Measurements from ENCODE around the gene PPP2R5C. TPM values are rescaled to one million over a fixed set of nuclear protein-coding genes. Genes with fewer than 3 reads are reported as not detected.
A peak's percentile ranks its signal among the peaks of the same experiment; 100 is the strongest.

Gene PPP2R5C
- polyA plus RNA-seq, 3 donors, result 61.9 to 72.5 (median 64.0) TPM

DNA sequence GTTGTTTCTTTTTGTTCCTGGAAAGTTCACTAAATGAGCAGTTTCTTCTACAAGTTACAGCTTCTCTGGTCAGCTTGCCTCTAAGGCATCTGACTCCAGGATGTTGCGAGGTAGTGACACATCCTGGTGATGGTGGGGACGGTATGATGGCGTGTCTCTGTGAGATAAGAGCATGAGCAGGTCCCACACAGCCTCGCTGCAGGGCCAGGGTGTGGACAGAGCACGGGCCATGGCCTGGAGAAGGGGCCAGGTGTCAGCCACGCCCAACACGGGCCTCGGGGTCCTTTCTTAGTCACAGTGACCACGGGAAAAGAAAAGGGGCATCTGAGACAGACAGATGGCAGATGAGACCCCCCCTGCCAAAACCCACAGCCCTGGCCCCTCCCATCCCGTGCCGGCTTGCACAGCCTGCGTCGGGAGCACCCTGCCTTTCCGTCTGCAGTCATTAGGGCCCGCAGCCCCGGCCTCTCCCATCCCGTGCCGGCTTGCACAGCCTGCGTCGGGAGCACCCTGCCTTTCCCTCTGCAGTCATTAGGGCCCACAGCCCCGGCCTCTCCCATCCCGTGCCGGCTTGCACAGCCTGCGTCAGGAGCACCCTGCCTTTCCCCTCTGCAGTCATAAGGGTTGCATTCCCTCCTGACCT is 123.5 kb downstream of the PPP2R5C start:
- H3K9me3 ChIP-seq (replicated peaks in 1 of 2; ENCODE audit: control insufficient read depth in 1 of 2, insufficient read depth in 1 of 2, low read length in 2 of 2), result peaks cover 0 to 2% of the 10 kb centered on the region in 2 donors
- Mint-ChIP-seq H3K9me3 (peaks cover 0 to 3% (median 0%) of the 10 kb centered on the region in 7 donors), H3K4me3 (no peak overlapping the region), H3K27me3 (ENCODE audit: low read depth in 3 of 3) (no peaks in the 10 kb centered on the region), H3K4me1 (no peaks in the 10 kb centered on the region), H3K36me3 (peaks cover 77 to 83% of the 10 kb centered on the region in 2 donors), H3K27ac (peak overlapping the region in 4 of 7 donors; percentile 33 to 69 (median 48))
- no peaks in the 10 kb centered on the region for H3K27me3 ChIP-seq (ENCODE audit: control insufficient read depth in 2 of 2, insufficient read depth in 2 of 2, low read length in 2 of 2)
- no peak for DNase-seq
- peaks cover 63 to 88% of the 10 kb centered on the region in 2 donors for H3K36me3 ChIP-seq (replicated peaks in 1 of 2; ENCODE audit: control insufficient read depth in 1 of 2, insufficient read depth in 2 of 2, low read length in 2 of 2)
- intact Hi-C loops (cut with micrococcal nuclease), result no loop called here
- WGBS (ENCODE audit: insufficient coverage), result 96% methylated on average over 22 of the region's 24 CpGs
- H3K4me3 ChIP-seq (replicated peaks in 1 of 3; ENCODE audit: low read depth in 2 of 3, low read length in 3 of 3), result no peak overlapping the region
- H2AFZ ChIP-seq (ENCODE audit: insufficient read depth, low read depth, low read length, poor library complexity, severe bottlenecking), result no peak overlapping the region
- H3K9ac ChIP-seq (ENCODE audit: insufficient read depth, low read length, poor library complexity, severe bottlenecking), result no peak overlapping the region
- peaks cover 27% of the 10 kb centered on the region for H4K20me1 ChIP-seq (ENCODE audit: insufficient read depth, low read length)
- TF ChIP-seq, protein P1, sequence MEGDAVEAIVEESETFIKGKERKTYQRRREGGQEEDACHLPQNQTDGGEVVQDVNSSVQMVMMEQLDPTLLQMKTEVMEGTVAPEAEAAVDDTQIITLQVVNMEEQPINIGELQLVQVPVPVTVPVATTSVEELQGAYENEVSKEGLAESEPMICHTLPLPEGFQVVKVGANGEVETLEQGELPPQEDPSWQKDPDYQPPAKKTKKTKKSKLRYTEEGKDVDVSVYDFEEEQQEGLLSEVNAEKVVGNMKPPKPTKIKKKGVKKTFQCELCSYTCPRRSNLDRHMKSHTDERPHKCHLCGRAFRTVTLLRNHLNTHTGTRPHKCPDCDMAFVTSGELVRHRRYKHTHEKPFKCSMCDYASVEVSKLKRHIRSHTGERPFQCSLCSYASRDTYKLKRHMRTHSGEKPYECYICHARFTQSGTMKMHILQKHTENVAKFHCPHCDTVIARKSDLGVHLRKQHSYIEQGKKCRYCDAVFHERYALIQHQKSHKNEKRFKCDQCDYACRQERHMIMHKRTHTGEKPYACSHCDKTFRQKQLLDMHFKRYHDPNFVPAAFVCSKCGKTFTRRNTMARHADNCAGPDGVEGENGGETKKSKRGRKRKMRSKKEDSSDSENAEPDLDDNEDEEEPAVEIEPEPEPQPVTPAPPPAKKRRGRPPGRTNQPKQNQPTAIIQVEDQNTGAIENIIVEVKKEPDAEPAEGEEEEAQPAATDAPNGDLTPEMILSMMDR (IDR thresholded peaks at IDR 0.05), result no peak
- H3K4me1 ChIP-seq (ENCODE audit: control insufficient read depth in 1 of 2, insufficient read depth in 2 of 2, low read length in 2 of 2), result no peaks in the 10 kb centered on the region
- H3K4me2 ChIP-seq (replicated peaks; ENCODE audit: extremely low read depth, low read length, poor library complexity, severe bottlenecking), result no peak overlapping the region
- H3K79me2 ChIP-seq (ENCODE audit: insufficient read depth, low read length), result peaks cover 20% of the 10 kb centered on the region
- H3K27ac ChIP-seq (ENCODE audit: low read depth in 1 of 2, low read length in 2 of 2), result peak overlapping the region in 1 of 2 donors; percentile 45

DNA sequence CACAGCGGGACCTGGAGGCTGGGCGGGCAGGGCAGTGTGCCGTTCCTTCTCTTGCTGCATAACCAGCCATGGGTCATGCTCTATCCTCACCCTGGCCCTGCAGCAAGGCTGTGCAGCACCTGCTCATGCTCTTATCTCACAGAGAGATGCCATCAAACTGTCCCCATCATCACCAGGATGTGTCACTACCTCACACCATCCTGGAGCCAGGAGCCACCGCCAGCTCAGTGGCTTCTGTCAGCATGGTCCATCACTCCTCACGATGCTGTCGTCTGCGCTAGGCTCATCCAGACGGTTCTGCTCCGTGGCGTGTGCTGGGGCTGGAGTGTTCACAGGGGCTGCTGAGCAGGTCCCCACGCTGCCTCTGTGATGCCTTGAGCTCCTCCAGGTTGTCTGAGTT is 125.7 kb downstream of the PPP2R5C start:
- Mint-ChIP-seq H3K27ac (peak overlapping the region in 3 of 7 donors; percentile 73 to 78 (median 77)), H3K27me3 (ENCODE audit: low read depth in 3 of 3) (no peaks in the 10 kb centered on the region), H3K36me3 (peaks cover 78 to 92% of the 10 kb centered on the region in 2 donors), H3K9me3 (peaks cover 0 to 3% (median 0%) of the 10 kb centered on the region in 7 donors), H3K4me1 (no peaks in the 10 kb centered on the region), H3K4me3 (no peak overlapping the region)
- no peak overlapping the region for H2AFZ ChIP-seq (ENCODE audit: insufficient read depth, low read depth, low read length, poor library complexity, severe bottlenecking)
- H3K36me3 ChIP-seq (replicated peaks in 1 of 2; ENCODE audit: control insufficient read depth in 1 of 2, insufficient read depth in 2 of 2, low read length in 2 of 2), result peaks cover 72 to 97% of the 10 kb centered on the region in 2 donors
- no peak overlapping the region for H3K9ac ChIP-seq (ENCODE audit: insufficient read depth, low read length, poor library complexity, severe bottlenecking)
- peaks cover 4% of the 10 kb centered on the region for H3K79me2 ChIP-seq (ENCODE audit: insufficient read depth, low read length)
- H3K9me3 ChIP-seq (replicated peaks in 1 of 2; ENCODE audit: control insufficient read depth in 1 of 2, insufficient read depth in 1 of 2, low read length in 2 of 2), result peaks cover 0 to 2% of the 10 kb centered on the region in 2 donors
- H3K27ac ChIP-seq (ENCODE audit: low read depth in 1 of 2, low read length in 2 of 2), result peak overlapping the region in 1 of 2 donors; percentile 18
- WGBS (ENCODE audit: insufficient coverage), result 99% methylated on average over 10 of the region's 11 CpGs
- H3K27me3 ChIP-seq (ENCODE audit: control insufficient read depth in 2 of 2, insufficient read depth in 2 of 2, low read length in 2 of 2), result no peaks in the 10 kb centered on the region
- H4K20me1 ChIP-seq (ENCODE audit: insufficient read depth, low read length), result peaks cover 14% of the 10 kb centered on the region
- H3K4me3 ChIP-seq (replicated peaks in 1 of 3; ENCODE audit: low read depth in 2 of 3, low read length in 3 of 3), result no peak overlapping the region
- DNase-seq, result no peak
- H3K4me1 ChIP-seq (ENCODE audit: control insufficient read depth in 1 of 2, insufficient read depth in 2 of 2, low read length in 2 of 2), result no peaks in the 10 kb centered on the region
- intact Hi-C loops (cut with micrococcal nuclease), result no loop called here
- TF ChIP-seq, protein P1 (IDR thresholded peaks at IDR 0.05), result no peak
- H3K4me2 ChIP-seq (replicated peaks; ENCODE audit: extremely low read depth, low read length, poor library complexity, severe bottlenecking), result no peak overlapping the region

Measured in CD14-positive monocyte (primary cell).